ENCODE data around the gene S100Z.
"Not testable (repeated sequence)": the region's sequence is repeated elsewhere in the genome, so short reads cannot be mapped to it uniquely, and the experiment has no call there.

The S100Z gene

GRCh38 chr5:76822105-76822731 is 27.6 kb upstream of the S100Z start:
- not testable (repeated sequence) for DNase-seq (ENCODE audit: low read depth in 1 of 2, low spot score in 1 of 2)

- not testable (repeated sequence) for DNase-seq (ENCODE audit: low read depth in 1 of 2, low spot score in 1 of 2)
These were observed 23.4 kb upstream of the S100Z start for GRCh38 chr5:76826416-76826815.

DNA sequence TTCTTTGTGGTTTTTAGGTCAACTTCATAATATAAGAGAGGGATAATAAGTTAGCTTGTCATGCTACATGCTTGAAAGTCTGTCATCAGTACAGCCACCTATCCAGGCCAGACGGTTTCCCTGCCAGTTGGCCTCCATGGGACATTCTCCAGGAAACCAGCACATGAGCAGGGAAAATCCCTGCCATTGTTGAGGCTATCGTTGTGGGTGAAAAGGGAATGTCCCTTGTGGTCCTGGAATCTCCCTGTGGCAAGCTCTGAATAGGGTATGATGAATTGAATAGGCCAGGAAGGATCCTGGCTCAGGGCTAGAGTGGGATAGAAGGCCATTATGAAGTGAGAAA is 18.7 kb upstream of the S100Z start:
- DNase-seq (ENCODE audit: low read depth in 1 of 2, low spot score in 1 of 2), result no peak

GRCh38 chr5:76836181-76836580 is 13.6 kb upstream of the S100Z start:
- no peak for DNase-seq (ENCODE audit: low read depth in 1 of 2, low spot score in 1 of 2)

DNA sequence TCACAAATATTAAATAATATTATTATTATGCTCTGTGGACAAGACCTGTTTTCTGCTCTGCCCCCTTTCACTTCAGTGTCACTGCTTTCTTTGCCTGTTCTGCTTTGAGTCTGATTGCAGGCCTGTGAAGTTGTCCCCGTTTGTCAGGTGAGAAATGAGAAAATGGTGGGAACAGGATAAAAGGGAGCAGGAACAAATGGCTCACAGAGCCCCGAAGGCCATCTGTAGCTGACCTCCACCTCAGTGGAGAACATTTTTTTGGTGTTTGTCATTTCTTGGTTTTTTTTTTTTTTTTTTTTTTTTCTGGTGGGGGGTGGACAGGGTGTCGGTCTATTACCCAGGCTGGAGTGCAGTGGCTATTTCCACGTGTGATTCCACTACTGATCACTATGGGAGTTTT is 13.2 kb upstream of the S100Z start:
- DNase-seq (ENCODE audit: low read depth in 1 of 2, low spot score in 1 of 2), result no peak

- no peak for DNase-seq (ENCODE audit: low read depth in 1 of 2, low spot score in 1 of 2)
These were observed 11.1 kb upstream of the S100Z start for GRCh38 chr5:76838481-76839261.

DNA sequence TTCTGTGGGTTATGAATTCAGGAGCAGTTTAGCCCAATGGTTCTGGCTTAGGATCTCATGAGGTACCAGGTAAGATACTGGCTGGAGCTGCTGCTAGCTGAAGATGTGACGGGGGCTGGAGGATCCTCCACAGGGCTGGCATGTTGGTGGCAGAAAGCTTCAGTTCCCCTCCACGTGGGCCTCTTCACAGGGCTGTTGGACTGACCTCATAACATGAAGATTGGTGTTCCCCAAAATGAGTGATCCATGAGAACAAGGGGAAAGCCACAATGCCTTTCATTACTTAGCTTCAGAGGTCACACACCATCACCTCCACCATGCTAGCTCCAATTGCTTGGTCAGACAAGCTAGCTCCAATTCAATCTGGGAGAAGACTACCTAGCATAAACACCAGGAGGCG is 8.5 kb upstream of the S100Z start:
- DNase-seq (ENCODE audit: low read depth in 1 of 2, low spot score in 1 of 2), result no peak

GRCh38 chr5:76845890-76846289 is 3.9 kb upstream of the S100Z start:
- no peak for DNase-seq (ENCODE audit: low read depth in 1 of 2, low spot score in 1 of 2)

GRCh38 chr5:76850543-76851145 is 830 bp downstream of the S100Z start:
- no peak for DNase-seq (ENCODE audit: low read depth in 1 of 2, low spot score in 1 of 2)

DNA sequence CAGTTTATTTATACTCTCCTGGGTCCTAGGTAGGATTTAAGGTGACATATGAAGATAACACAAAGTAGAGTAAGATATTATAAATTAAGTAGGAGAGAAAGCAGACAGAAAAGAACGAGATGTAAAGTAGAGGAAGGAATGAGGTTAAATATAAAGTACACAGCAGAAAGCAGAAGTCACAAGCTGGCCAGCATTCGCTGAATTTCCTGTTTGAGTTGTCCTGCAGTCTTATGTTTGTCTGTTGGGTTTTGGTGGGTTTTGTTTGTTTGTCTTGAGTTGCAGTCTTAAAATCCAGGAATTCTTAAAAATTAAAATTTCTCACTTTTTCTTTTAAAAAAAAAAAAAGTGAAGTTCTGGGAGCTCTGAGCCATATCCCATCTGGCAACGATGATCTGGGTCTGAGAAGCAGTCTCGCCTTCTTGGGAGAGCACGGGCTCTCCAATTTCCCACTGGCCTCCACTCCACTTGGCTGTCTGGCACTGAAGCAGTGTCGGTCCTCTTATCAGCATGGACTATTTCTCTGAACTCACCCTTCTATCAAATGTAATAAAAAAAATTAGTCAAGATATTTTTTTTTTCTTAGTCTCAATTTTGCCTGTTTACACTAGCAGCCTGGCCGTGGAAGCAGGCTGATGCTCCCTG is 2.0 kb downstream of the S100Z start:
- DNase-seq (ENCODE audit: low read depth in 1 of 2, low spot score in 1 of 2), result no peak

- no peak for DNase-seq (ENCODE audit: low read depth in 1 of 2, low spot score in 1 of 2)
These were observed 3.0 kb downstream of the S100Z start for GRCh38 chr5:76852772-76853171.

- not testable (repeated sequence) for DNase-seq (ENCODE audit: low read depth in 1 of 2, low spot score in 1 of 2)
These were observed 3.9 kb downstream of the S100Z start for GRCh38 chr5:76853741-76854140.

DNA sequence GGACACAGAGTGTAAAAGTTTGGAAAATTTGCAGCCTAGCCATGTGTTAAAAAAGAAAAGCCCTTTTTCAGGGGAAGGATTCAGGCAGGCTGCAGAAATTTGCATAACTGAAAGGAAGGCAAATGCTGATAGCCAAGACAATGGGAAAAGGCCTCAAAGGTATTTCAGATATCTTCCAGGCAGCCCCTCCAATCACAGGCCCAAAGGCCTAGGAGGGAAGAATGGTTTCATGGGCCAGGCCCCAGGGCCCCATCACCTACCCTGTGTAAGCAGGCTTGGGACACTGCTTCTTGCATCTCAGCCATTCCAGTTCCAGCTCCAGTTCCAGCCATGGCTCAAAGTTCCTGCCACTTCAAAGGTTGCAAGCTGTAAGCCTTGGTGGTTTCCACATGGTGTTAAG is 4.8 kb downstream of the S100Z start:
- no peak for DNase-seq (ENCODE audit: low read depth in 1 of 2, low spot score in 1 of 2)

DNA sequence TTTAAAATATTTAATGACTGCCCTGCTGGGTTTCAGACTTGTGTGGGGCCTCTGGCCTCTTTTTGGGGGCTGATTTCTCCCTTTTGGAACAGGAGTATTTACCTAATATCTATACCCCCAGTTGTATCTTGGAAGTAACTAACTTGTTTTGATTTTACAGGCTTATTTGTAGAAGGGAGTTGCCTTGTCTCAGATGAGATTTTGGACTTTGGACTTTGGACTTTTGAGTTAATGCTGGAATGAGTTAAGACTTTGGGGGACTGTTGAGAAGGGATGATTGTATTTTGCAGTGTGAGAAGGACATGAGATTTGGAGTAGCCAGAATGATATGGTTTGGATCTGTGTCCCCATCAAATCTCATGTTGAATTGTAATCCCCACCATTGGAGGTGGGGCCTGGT is 5.7 kb downstream of the S100Z start:
- not testable (repeated sequence) for DNase-seq (ENCODE audit: low read depth in 1 of 2, low spot score in 1 of 2)

GRCh38 chr5:76855961-76856360 is 6.1 kb downstream of the S100Z start:
- DNase-seq (ENCODE audit: low read depth in 1 of 2, low spot score in 1 of 2), result peak in 1 of 2 donors; percentile 8

- DNase-seq (ENCODE audit: low read depth in 1 of 2, low spot score in 1 of 2), result not testable (repeated sequence)
These were observed 7.0 kb downstream of the S100Z start for GRCh38 chr5:76856800-76857199.

DNA sequence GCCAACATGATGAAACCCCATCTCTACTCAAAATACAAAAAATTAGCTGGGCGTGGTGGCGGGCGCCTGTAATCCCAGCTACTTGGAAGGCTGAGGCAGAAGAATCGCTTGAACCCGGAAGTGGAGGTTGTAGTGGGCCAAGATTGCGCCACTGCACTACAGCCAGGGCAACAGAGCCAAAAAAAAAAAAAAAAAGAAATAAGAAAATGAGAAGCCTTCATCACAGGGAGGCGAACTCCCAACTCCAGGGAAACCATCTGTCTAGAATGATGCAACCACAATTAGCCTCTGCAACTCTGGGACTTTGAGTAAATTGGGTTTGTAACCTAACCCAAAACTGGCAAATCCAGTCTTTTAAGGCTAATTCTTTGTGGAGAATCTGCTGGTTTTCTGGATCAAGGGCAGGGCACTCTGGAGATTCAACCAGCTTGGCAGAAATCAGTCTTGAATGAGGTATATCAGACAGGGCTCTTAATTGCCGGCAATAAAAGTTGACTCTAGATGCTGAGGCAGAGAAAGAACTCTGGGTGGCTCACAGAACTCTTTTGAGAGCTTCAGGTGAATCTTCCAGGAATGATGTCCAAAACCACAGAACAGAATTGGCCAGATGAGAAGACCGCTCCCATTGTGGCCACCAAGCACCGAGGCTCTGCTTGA is 9.9 kb downstream of the S100Z start:
- DNase-seq (ENCODE audit: low read depth in 1 of 2, low spot score in 1 of 2), result no peak

GRCh38 chr5:76861612-76862011 is 11.8 kb downstream of the S100Z start:
- DNase-seq (ENCODE audit: low read depth in 1 of 2, low spot score in 1 of 2), result no peak

DNA sequence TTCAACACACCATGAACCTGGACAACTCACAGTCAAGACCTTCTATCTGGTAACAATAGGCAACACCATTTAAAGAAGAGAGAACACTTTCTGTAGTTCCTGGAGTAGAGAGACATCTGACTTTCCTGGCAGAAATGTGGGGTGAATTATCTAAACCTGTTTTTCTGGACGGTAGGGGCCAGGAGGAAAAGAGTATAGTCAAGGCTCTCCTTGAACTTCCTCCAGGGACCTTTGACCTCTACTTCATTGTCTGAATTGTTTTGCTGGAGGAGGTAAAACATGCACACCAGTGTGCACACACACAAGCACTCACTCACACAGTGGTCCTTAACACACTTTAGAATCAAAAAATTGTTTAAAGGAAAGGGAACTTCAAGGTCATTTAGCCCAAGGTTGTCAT is 13.2 kb downstream of the S100Z start:
- DNase-seq (ENCODE audit: low read depth in 1 of 2, low spot score in 1 of 2), result no peak

DNA sequence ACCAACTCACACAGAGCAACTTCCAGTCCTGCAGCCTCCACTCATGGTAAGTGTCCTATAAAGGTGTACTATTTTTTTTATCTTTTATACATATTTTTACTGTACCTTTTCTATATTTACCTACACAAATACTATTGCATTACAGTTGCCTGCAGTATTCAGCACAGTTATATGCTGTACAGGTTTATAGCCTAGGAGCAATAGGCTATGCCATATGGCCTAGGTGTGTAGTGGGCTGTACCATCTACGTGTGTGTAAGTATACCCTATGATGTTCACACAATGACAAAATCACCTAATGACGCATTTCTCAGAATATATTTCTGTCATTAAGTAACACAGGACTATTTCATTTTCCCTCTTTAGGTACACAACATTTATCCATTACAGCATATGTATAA is 16.7 kb downstream of the S100Z start:
- no peak for DNase-seq (ENCODE audit: low read depth in 1 of 2, low spot score in 1 of 2)

GRCh38 chr5:76867038-76867437 is 17.2 kb downstream of the S100Z start:
- no peak for DNase-seq (ENCODE audit: low read depth in 1 of 2, low spot score in 1 of 2)
